A673 (cell line): ENCODE data around the gene FEM1A. TPM values are rescaled to one million over a fixed set of nuclear protein-coding genes. Genes with fewer than 3 reads are reported as not detected.

Experiments
- BruUV-seq: library from RNA; stranded (reverse); fragments of 400-500 nt; replicated peaks from 2 replicates; lab custom pipeline; 2021; lab: Mats Ljungman, UMichigan
- CTCF ChIA-PET: fragments of 300-600 bp; sonication (Branson Sonifier 250); formaldehyde crosslinking; loops from one replicate; lab custom pipeline; 2022; ENCODE audit warnings: antibody characterized with exemption; lab: Charles Lee
- POLR2A ChIA-PET: fragments of 300-600 bp; sonication (Branson Sonifier 250); formaldehyde crosslinking; loops from one replicate; lab custom pipeline; 2022; ENCODE audit warnings: antibody characterized with exemption; ENCODE audit not compliant: low non-redundant PET; lab: Charles Lee
- DNase-seq: peaks from one replicate; pipeline ENCODE4 v3.0.0-alpha.2; 2015; ENCODE audit warnings: low spot score
- H3K27ac ChIP-seq: fragments of 200-600 bp; sonication (generic); 2 replicates; pipeline ENCODE4 v1.5.1; 2016; ENCODE audit warnings: mixed run types, low read depth, mild to moderate bottlenecking, mixed read lengths, antibody characterized with exemption, low read length; ENCODE audit not compliant: poor library complexity, severe bottlenecking
- H3K27me3 ChIP-seq: fragments of 200-600 bp; sonication (generic); replicated peaks from 2 replicates; pipeline ENCODE4 v1.6.1; 2017; ENCODE audit warnings: mixed run types, low read depth, mild to moderate bottlenecking, mixed read lengths, antibody characterized with exemption, low read length; ENCODE audit not compliant: insufficient read depth, poor library complexity
- H3K36me3 ChIP-seq: fragments of 200-600 bp; sonication (generic); 2 replicates; pipeline ENCODE4 v1.6.1; 2016; ENCODE audit warnings: mixed run types, mild to moderate bottlenecking, mixed read lengths, antibody characterized with exemption, low read length; ENCODE audit not compliant: insufficient read depth, poor library complexity, severe bottlenecking
- H3K4me1 ChIP-seq: fragments of 200-600 bp; sonication (generic); 2 replicates; pipeline ENCODE4 v1.6.1; 2017; ENCODE audit warnings: mixed run types, mild to moderate bottlenecking, mixed read lengths, antibody characterized with exemption, low read length; ENCODE audit not compliant: insufficient read depth, poor library complexity, severe bottlenecking
- H3K4me3 ChIP-seq: fragments of 200-600 bp; sonication (generic); 2 replicates; pipeline ENCODE4 v1.5.1; 2016; ENCODE audit warnings: low read depth, mixed run types, mild to moderate bottlenecking, mixed read lengths, low read length; ENCODE audit not compliant: poor library complexity, severe bottlenecking
- H3K9me3 ChIP-seq: fragments of 200-600 bp; sonication (generic); 2 replicates; pipeline ENCODE4 v1.6.1; 2016; ENCODE audit warnings: mixed run types, low read depth, mild to moderate bottlenecking, mixed read lengths, antibody characterized with exemption, low read length; ENCODE audit not compliant: poor library complexity, severe bottlenecking
- CTCF ChIP-seq: fragments of 300-800, 200-600 bp; sonication (generic); conservative IDR thresholded peaks from 2 replicates; pipeline ENCODE4 v1.5.1; 2017; ENCODE audit warnings: low read depth, mild to moderate bottlenecking, antibody characterized with exemption, low read length, moderate library complexity, mixed read lengths
- EZH2 ChIP-seq: fragments of 200-600 bp; sonication (generic); IDR thresholded peaks from 2 replicates; pipeline ENCODE4 v1.6.1; 2017; ENCODE audit warnings: borderline replicate concordance, low read depth, mild to moderate bottlenecking, mixed read lengths, antibody characterized with exemption, low read length; ENCODE audit not compliant: poor library complexity, severe bottlenecking
- intact Hi-C: fragments of 100-400 bp; cut with micrococcal nuclease; formaldehyde crosslinking; loops from one replicate; pipeline ENCODE4 v1.10.0; 2022; ENCODE audit not compliant: unreplicated experiment
- microRNA-seq: library from miRNA; unstranded; fragments of <30 nt; microRNA quantifications from one replicate; pipeline ENCODE4 v1.2.0, GENCODE V29; 2021
- total RNA-seq: library from RNA; stranded (reverse); gene quantifications from 2 replicates; pipeline ENCODE4 v1.2.3, GENCODE V29; 2021

FEM1A gene
- total RNA-seq, 1 experiment from 2014 or later = 18.9 TPM

GRCh38 chr19:4847190-4847973, 55.8 kb downstream of the FEM1A start:
- Histone ChIP-seq H3K4me3 (no peak overlapping the region), H3K36me3 (peaks cover 7% of the 10 kb centered on the region), H3K4me1 (no peaks in the 10 kb centered on the region), H3K27ac (no peak overlapping the region), H3K27me3 (no peaks in the 10 kb centered on the region), H3K9me3 (no peaks in the 10 kb centered on the region)
- ChIA-PET CTCF (interaction anchor here (0.7 kb wide), 2 partner anchors 28 to 61 kb away, joined by 3 to 4 read pairs; no protein-coding TSS in a partner anchor), POLR2A (no interaction called here)
- DNase-seq = no peak
- BruUV-seq = no TSS peak
- intact Hi-C loops = no loop called here
- TF ChIP-seq CTCF = no peak
- TF ChIP-seq EZH2 = no peak

GRCh38 chr19:4849019-4849418, 57.5 kb downstream of the FEM1A start:
- TF ChIP-seq CTCF (no peak), EZH2 (no peak)
- BruUV-seq = no TSS peak
- Histone ChIP-seq H3K27ac (no peak overlapping the region), H3K27me3 (no peaks in the 10 kb centered on the region), H3K9me3 (no peaks in the 10 kb centered on the region), H3K4me1 (no peaks in the 10 kb centered on the region), H3K4me3 (no peak overlapping the region), H3K36me3 (peaks cover 7% of the 10 kb centered on the region)
- ChIA-PET POLR2A (no interaction called here), CTCF (no interaction called here)
- no peak for DNase-seq
- intact Hi-C loops = no loop called here

Small RNA genes within 50 kb of the gene (microRNA-seq; reads per million reads assigned to microRNA genes)
- gene MIR7-3 = 6.5 reads per million, percentile 21 among the genes with 10 or more reads in this experiment

Other genes starting within 250 kb of the FEM1A start
- gene SEMA6B, start 232.1 kb upstream of the FEM1A start, total RNA-seq = 9.2 and 12.2 TPM in 2 replicates
- 24.7 and 25.4 TPM in 2 replicates for gene TNFAIP8L1, start 152.2 kb upstream of the FEM1A start, total RNA-seq
- gene MYDGF, start 121.4 kb upstream of the FEM1A start, total RNA-seq = 128 TPM in 2 replicates
- 60.2 and 65.7 TPM in 2 replicates for gene DPP9, start 67.9 kb upstream of the FEM1A start, total RNA-seq
- 5.6 and 7.0 TPM in 2 replicates for gene TICAM1, start 40.0 kb downstream of the FEM1A start, total RNA-seq
- gene PLIN3, start 75.9 kb downstream of the FEM1A start, total RNA-seq = 30.6 and 39.9 TPM in 2 replicates
- not detected in 2 replicates for gene ARRDC5, start 111.2 kb downstream of the FEM1A start, total RNA-seq
- 192 and 203 TPM in 2 replicates for gene UHRF1, start 117.8 kb downstream of the FEM1A start, total RNA-seq
- gene KDM4B, start 177.4 kb downstream of the FEM1A start, total RNA-seq = 30.0 and 34.8 TPM in 2 replicates